RCC 7860 (cell line): ENCODE results near the gene ABCC1.
"Not testable (repeated sequence)": the region's sequence is repeated elsewhere in the genome, so short reads cannot be mapped to it uniquely, and the experiment has no call there.

Experiments
- DNase-seq: peaks from one replicate; pipeline ENCODE4 v3.0.0-alpha.2; 2015; ENCODE audit warnings: low spot score
- FAIRE-seq: peaks from 2 replicates; lab custom pipeline; 2012; peaks lifted over from hg19 to GRCh38; lab: Jason Lieb, UNC

The ABCC1 gene

DNA sequence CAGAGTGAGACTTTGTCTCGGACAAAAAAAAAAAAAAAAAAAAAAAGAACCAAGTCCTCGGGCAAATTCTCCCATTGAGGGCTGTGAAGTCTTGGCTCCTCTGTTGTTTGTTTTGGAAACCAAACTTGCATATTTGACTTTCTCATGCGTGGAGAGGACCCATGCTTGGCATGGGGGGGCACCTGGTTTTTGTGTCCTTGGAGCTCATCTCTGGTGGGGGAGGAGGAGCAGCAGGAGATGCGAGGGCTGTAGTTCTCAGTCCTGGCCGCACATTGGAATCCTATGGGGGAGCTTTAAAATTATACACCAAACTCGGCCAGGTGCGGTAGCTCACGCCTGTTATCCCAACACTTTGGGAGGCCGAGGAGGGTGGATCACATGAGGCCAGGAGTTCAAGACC, 199.3 kb downstream of the ABCC1 start:
- DNase-seq: peak; percentile 14
- FAIRE-seq: no peak

DNA sequence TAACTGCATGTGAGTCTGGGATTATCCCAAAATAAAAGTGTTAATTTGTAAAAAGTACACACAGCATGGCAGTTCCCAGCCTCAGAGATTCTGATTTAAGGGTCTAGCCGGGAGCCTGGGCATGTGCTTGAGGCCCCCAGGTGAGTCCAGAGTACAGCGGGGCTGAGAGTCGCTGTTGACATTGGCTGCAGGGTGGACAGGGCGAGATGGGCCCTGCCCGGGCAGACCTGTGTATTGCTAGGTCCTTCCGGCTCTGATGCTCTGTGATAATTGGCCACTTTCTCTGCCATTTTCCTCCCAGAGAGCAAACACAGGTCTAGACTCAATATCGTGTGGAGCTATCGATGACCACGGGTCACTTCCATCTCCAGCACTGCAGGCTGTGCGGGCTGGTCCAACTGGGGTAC, 200.3 kb downstream of the ABCC1 start:
- DNase-seq (no peak), FAIRE-seq (no peak)

DNA sequence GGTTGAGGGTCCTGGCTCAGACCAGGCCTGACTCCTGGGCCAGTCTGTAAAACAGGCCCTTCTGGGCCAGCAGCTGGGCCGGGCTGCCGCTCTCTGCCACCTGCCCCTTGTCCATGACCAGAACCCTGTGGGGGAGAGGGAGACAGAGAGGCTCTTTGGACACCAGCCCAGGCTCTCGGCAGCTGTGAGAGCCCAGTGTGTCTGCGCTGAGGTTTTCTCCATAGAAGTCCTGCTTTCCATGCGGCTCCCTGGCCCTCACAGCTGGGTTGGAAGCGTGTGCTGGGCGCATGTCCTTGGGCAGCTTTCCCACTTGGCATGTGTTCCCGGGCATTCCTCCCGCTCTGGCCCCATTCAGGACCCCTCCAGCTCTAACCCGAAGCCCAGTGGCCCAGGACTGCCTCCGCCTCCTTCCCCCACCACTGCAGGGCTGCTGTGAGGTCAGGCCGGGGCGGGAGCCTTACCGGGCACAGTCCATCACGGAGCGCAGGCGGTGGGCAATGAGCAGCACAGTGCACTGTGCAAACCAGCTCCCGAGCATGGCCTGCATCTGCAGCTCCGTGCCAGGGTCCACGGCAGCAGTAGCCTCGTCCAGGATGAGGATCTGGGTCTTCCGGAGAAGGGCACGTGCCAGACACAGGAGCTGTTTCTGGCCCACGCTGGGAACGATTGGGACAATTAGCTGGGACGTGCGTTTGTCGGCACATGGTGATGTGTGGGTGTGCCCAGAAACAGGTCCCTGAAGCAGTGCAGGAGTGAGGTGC, 200.9 kb downstream of the ABCC1 start:
- no peak for FAIRE-seq
- DNase-seq: no peak

DNA sequence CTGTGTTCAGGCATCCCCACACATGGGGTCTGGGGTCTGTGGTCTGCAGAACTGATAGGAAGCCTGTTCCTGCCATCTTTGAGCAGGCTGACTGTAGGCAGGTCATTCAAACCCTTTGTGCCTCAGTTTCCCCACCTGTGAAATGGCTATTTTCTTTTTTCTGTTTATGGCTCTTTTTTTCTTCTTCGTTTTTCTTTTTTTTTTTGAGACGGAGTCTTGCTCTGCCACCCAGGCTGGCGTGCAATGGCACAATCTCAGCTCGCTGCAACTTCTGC, 201.4 kb downstream of the ABCC1 start:
- FAIRE-seq: no peak
- DNase-seq: no peak

DNA sequence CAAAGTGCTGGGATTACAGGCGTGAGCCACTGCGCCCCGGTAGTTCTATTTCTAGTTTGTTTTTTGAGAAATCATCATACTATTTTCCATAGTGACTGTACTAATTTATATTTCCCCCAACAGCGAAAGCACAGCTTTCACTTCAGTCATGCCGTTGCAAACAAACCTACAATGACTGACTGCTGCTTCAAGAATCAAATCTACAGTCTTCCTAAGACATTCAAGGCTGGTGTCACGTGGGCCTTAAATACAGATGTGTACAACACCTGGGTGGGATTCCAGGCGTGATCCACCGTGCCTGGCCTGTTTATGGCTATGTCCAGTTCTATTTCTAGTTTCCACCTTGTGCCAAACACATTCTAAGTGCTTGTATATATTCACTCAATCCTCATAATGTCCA, 201.9 kb downstream of the ABCC1 start:
- no peak for DNase-seq
- no peak for FAIRE-seq

DNA sequence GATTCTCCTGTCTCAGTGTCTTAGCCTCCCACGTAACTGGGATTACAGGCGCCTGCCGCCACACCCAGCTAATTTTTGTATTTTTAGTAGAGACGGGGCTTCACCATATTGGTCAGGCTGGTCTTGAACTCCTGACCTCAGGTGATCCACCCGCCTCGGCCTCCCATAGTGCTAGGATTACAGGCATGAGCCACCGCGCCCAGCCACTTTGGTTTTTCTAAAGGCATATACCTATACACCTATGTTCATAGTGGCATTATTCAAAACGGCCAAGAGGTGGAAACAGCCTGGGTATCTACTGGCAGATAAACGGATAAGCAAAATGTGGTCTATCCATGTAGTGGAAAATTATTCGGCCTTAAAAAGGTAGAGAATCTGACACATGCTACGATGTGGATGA, 203.6 kb downstream of the ABCC1 start:
- not testable (repeated sequence) for DNase-seq, FAIRE-seq

DNA sequence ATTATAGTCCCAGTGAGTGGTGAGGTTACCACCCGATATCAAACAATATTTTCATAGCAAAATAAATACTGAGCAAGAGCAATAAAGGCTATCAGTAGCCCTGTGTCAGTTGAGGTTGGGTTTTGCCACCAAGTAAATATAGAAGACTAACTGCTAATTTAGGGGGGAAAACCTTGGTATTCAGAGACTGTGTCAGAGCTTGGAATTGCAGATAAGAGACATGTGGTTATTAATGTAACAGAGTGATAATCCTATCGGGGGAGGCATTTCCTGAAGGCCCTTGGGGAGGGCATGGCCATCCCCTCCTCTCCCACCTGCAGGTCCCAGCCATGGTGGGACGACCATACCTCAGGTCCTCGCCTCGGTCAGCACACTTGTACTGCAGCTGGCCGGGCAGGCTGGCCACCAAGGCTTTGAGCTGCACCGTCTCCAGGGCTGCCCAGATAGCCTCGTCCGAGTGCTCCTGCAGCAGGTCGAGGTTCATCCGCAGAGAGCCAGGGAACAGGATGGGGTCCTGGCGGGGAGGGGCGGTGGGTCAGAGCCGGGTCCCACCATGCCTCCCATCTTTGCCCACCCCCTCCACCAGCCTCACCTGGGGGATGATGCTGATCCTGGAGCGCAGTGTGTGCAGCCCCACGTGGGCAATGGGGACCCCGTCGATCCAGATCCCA, 205.0 kb downstream of the ABCC1 start:
- DNase-seq: no peak
- FAIRE-seq: no peak

DNA sequence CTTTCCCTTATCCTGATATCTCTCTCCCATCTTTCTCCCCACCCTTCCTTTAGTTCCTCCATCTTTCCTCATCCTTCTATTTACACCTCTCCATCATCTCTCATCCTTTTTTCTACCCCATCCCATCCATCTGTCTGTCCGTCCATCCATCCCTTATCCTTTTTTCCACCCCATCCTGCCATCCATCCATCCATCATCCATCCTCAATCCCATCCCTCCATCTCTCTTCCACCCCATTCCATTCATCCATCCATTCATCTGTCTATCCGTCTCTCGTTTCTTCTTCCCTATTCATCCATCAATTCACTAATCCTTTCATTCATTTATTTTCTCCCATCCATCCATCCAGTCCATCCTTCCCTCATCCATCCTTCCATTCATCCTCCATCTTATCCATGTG, 205.8 kb downstream of the ABCC1 start:
- DNase-seq: no peak
- FAIRE-seq: no peak

DNA sequence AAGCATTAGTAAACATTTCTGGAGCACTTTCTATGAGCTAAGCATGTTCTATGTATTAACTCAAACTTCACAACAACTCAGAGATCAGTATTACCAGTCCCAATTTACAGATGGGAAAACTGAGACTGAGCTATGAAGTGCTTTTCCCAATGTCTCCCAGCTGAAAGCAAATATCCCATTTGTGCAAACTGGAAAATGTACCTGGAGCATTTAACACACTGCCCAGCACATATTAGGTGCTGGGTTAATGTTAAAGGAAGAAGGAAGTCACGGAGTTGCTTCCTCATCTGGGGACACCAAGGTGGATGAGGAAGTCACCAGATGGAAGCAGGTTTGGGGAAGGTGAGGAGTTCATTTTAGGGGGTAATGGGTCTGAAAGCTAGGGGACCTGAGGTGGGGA, 207.8 kb downstream of the ABCC1 start:
- FAIRE-seq (no peak), DNase-seq (no peak)

DNA sequence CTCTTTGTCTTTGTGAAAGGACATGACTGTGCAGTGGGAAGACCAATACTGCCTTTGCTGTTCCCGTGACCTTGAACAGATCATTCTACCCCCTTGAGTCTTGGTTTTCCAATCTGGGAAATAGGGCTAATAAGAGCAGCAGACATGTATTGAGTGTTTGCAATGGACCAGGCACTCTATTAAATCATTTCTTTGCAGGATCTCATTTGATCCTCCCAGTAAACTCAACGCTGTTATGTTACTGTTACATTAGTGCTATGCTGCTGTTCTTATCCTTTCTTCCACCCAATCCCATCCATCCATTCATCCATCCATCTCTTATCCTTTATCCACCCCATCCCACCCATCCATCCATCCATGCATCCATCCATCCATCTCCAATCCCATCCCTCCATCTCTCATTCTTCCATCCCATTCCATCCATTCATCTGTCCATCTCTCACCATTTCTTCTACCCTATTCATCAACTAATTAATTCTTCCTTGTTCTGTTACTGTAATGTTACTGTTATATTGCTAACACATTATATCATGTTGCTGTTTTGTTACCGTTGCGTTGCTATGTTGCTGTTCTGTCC, 208.8 kb downstream of the ABCC1 start:
- DNase-seq: no peak
- no peak for FAIRE-seq

DNA sequence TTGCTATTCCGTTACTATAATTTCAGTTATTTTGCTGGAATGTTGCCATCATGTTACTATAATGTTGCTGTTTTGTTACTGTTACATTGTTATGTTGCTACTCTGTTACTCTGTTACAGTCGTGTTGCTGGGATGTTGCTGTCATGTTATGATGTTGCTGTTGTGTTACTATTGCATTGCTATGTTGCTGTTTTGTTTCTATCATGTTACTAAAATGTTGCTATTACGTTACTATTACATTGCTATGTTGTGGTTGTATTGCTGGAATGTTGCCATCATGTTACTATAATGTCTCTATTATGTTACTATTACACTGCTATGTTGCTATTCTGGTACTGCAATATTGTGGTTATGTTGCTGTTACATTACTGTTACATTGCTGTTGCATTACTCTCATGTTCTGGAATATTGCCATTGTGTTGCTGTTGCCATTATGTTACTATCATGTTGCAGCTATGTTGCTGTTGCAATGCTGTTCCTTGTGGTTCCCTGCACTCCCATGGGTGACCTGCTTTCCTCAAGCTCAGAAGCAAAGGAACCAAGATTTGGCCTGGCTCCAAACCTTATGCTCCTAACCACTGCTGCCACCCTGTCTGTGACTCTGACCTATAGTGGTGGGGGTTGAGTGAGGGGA, 209.4 kb downstream of the ABCC1 start:
- DNase-seq: no peak
- FAIRE-seq: no peak

DNA sequence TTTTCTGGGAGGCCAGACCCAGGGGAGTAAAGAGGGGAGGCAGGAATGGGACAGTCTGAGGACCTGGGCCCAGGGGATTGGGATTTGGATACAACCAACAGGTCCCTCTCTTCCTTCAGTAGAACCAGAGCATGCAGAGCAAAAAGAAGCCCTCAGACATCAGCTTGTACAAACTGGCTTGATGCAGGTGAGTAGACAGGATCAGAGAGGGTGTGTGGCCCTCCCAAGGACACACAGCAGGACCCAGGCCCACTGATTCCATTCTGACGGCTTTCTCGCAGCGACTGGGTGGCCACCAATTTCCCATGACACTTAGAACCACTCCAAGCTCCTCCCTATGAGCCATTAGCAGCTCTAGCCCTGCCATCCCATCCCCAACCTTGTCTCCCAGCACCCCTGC, 210.2 kb downstream of the ABCC1 start:
- no peak for FAIRE-seq
- no peak for DNase-seq

DNA sequence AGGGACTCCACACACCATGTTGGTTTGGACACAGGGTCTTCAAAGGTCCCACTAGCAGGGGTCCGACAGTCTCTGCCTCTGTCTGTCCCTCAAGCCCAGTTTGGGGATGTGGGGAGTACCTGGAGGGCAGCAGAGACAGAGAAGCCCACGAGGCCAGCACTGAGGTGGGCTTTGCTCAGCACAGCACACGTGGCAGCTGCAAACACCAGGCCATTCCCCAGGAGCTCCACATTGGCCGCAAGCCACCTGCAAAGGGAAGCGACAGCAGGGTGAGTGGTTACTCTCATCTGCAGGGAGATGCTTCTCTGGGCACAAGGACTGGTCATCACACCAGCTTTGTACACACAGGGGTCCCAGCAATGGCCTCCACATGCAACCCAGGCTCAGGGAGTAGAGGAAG, 211.9 kb downstream of the ABCC1 start:
- no peak for DNase-seq
- FAIRE-seq: no peak

DNA sequence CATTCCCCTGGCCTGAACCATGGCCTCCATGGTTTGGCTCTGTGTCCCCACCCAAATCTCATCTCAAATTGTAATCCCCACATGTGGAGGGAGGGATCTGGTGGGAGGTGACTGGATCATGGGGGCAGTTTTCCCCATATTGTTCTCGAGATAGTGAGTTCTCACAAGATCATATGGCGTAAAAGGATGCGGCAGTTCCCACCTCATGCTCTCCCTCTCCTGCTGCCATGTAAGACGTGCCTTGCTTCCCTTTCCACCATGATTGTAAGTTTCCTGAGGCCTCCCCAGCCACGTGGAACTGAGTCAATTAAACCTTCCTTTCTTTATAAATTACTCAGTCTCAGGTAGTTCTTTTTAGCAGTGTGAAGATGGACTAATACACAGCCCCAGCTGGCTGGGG, 212.4 kb downstream of the ABCC1 start:
- FAIRE-seq, DNase-seq: not testable (repeated sequence)

DNA sequence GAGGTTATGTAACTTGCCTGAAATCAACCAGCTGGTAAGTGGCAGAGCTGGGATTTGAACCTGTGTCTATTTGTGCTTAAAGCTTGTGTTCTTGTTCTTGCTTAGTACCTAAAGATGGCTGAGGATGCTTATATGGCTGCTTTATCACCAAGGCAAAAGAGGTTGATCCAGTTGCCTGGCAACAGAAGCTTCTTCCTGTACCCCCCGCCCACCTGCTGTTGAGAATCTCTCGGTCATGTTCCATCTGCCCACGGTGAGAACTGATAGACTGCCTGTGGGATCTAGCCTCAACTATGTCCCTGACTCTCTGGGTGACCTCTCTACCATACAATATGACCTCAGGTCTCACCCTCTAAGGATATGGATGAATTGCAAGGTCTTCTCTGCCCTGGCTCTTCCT, 213.2 kb downstream of the ABCC1 start:
- no peak for FAIRE-seq
- no peak for DNase-seq

DNA sequence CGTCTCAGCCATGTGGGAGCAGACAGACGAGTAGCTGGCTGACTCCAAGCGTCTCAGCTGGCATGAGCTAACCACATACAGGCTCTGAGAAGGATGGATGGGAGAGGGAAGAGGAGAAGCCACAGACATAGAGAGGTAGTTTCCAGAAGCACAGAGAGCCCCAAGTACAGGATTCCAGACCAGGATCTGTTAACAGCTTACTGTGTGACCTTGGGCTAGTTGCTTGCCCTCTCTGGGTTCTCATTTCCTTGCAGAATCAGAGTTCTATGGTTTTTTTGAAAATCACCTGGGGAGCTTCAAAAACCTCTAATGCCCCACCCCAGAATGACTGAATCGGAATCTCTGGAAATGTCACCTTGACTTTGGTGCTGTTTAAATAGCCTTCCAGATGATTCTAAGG, 213.7 kb downstream of the ABCC1 start:
- no peak for FAIRE-seq
- DNase-seq: no peak

DNA sequence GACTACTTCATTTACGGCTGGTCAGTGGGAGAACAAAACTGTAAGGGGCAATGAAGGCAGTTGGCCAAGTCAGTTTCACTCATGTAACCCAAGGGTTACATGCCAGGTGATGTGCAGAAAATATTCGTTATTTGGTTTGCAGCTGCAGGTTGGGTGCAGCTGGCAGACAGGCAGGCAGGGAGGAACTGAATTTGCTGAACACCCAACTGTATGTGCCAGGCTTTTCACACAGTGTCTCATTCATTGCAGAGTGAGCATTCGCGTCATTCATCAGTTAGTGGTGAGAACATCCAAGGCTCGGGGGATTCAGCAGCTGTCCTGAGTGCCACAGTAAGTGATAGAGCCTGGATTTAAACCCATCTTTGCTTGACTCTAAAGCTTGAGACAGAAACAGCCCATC, 214.2 kb downstream of the ABCC1 start:
- FAIRE-seq (no peak), DNase-seq (no peak)

DNA sequence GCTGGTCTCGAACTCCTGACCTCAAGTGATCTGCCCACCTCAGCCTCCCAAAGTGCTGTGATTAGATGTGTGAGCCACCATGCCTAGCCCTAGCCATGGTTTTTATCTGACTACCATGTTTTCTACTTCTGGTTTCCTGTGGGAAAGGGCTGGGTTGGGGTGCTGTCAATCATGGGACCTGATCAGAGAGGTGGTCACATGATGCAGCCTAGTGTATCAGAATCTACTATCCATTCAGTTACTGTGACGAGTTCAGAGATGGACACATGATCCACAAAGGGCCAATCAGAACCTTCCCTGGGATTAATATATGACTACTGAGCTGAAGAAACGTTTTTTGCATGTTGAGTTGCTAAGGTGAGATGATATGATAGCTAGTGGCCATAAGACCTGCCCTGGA, 214.8 kb downstream of the ABCC1 start:
- FAIRE-seq: no peak
- no peak for DNase-seq

DNA sequence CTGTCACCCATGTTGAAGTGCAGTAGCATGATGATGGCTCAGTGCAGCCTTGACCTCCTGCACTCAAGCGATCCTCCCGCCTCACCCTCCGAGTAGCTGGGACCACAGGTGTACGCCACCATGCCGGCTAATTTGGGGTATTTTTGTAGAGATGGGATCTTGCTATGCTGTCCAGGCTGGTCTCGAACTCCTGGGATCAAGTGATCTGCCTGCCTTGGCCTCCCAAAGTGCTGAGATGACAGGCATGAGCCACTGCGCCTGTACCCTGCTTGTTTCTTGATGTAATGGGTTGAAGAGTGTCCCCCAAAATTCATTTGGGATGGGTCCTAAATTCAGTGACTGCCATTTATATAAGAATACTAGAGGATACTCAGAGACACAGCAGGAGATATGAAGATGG, 216.7 kb downstream of the ABCC1 start:
- DNase-seq (no peak), FAIRE-seq (no peak)

DNA sequence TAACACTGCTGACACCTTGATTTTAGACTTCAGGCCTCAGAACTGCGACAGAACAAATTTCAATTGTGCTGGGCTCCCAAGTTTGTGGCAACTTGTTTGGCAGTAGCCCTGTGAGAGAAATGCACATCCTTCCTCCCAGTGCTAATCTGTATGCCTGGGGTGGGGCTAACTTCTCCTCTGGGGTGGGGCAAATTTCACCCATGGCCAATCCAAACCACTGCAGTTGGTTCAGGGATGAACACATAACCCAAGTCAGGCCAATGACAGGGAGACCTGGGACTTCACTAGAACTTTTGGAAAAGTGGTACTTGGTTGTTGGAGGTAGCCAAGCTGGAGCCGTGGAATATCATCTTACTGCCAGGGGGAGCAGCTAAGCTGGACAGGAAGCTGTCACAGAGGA, 217.5 kb downstream of the ABCC1 start:
- FAIRE-seq (no peak), DNase-seq (no peak)

DNA sequence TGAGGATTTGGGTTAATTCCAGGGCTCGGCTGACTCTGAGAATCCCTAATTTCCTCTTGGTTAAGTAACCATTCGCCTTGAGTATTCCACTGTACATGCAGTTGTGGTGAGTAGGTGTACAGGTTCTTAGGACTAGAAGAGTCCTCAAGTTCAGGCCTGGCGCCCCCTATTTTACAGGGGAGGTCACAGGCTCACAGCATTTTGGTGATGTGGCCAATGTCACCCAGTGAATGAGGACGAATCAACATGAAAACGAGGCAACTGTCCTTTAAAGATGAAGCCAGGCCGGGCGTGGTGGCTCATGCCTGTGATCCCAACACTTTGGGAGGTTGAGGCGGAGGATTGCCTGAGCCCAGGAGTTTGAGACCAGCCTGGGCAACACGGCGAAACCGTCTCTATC, 218.5 kb downstream of the ABCC1 start:
- FAIRE-seq (no peak), DNase-seq (no peak)

DNA sequence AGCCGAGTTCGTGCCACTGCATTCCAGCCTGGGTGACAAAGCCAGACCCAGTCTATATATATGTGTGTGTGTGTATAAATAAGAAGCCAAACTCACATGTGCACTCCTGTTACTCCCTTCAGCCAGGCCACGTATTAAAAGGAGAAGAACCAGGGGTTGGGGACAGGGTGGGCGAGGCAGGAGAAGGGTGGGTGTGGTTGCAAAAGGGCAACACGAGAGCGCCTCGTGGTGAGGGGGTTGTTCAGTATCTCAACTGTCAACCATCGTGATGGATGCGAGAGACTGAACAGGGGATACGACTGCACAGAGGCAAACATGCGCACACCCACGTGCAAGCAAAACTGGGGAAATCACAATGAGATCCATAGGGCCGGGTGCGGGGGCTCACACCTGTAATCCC, 219.0 kb downstream of the ABCC1 start:
- DNase-seq (no peak), FAIRE-seq (no peak)
